H1 (cell line): ENCODE results near the gene RELT. TPM values are rescaled to one million over a fixed set of nuclear protein-coding genes. Genes with fewer than 3 reads are reported as not detected.

Experiments used
- CTCF ChIA-PET: fragments of 300-600 bp; sonication (Branson Sonifier 250); formaldehyde crosslinking; loops from one replicate; lab custom pipeline; 2021; ENCODE audit not compliant: partially characterized antibody; lab: Charles Lee
- POLR2A ChIA-PET: fragments of 300-600 bp; sonication (Branson Sonifier 250); formaldehyde crosslinking; loops from one replicate; lab custom pipeline; 2021; ENCODE audit warnings: inconsistent platforms; ENCODE audit not compliant: partially characterized antibody; lab: Charles Lee
- DNase-seq, 2 experiments: peaks; one replicate each; pipeline versions ENCODE4 v3.0.0 to v3.0.0-alpha.2; 2010 to 2022; ENCODE audit warnings: low spot score in 2 of 2, low read depth in 1 of 2, mixed read lengths in 1 of 2
- FAIRE-seq: peaks from 2 replicates; lab custom pipeline; 2011; peaks lifted over from hg19 to GRCh38; lab: Jason Lieb, UNC
- H2AFZ ChIP-seq: 2 replicates; pipeline ENCODE4 v1.8.1; 2012; ENCODE audit warnings: low read length, inconsistent platforms
- H2AK5ac ChIP-seq: 2 replicates; pipeline ENCODE4 v1.6.1; 2013; ENCODE audit warnings: low read depth, low read length
- H2BK120ac ChIP-seq: replicated peaks from 2 replicates; pipeline ENCODE3; 2013; ENCODE audit warnings: low read depth, low read length, inconsistent platforms
- H2BK12ac ChIP-seq: 2 replicates; pipeline ENCODE4 v1.6.1; 2013; ENCODE audit warnings: low read depth, low read length
- H2BK15ac ChIP-seq: 2 replicates; pipeline ENCODE4 v1.6.1; 2013; ENCODE audit warnings: low read length
- H2BK20ac ChIP-seq: 2 replicates; pipeline ENCODE4 v1.6.1; 2013; ENCODE audit warnings: low read length
- H2BK5ac ChIP-seq: 2 replicates; pipeline ENCODE4 v1.6.1; 2013; ENCODE audit warnings: low read depth, low read length
- H3K14ac ChIP-seq: 2 replicates; pipeline ENCODE4 v1.6.1; 2013; ENCODE audit warnings: inconsistent platforms; ENCODE audit not compliant: insufficient read length
- H3K18ac ChIP-seq: 2 replicates; pipeline ENCODE4 v1.6.1; 2013; ENCODE audit warnings: low read length; ENCODE audit errors: extremely low read depth
- H3K23ac ChIP-seq: 2 replicates; pipeline ENCODE4 v1.6.1; 2013; ENCODE audit warnings: inconsistent platforms; ENCODE audit not compliant: insufficient read length
- H3K23me2 ChIP-seq: 2 replicates; pipeline ENCODE4 v1.6.1; 2013; ENCODE audit warnings: low read depth, low read length
- H3K27ac ChIP-seq: 2 replicates; pipeline ENCODE4 v1.6.1; 2011; ENCODE audit warnings: low read depth, low read length, inconsistent platforms
- H3K27me3 ChIP-seq, 4 experiments: replicated peaks in 1 of 4; 1 replicate in 1 of 4; 2 replicates in 3 of 4; pipeline versions ENCODE4 v1.6.1 to v1.8.1; 2011 to 2013; ENCODE audit warnings: low read length in 3 of 4, mild to moderate bottlenecking in 3 of 4, inconsistent platforms in 2 of 4, mixed read lengths in 2 of 4, moderate library complexity in 1 of 4; ENCODE audit not compliant: control insufficient read depth in 3 of 4, insufficient read depth in 3 of 4; ENCODE audit errors: extremely low read depth in 1 of 4
- H3K36me3 ChIP-seq, 4 experiments: 2 replicates each; pipeline versions ENCODE4 v1.6.1 to v1.8.1; 2011 to 2013; ENCODE audit warnings: mild to moderate bottlenecking in 4 of 4, low read length in 3 of 4, moderate library complexity in 2 of 4, control low read depth in 1 of 4, inconsistent platforms in 1 of 4; ENCODE audit not compliant: insufficient read depth in 4 of 4, control insufficient read depth in 2 of 4
- H3K4ac ChIP-seq: replicated peaks from 2 replicates; pipeline ENCODE3; 2013; ENCODE audit warnings: low read length, low read depth, mixed read lengths, inconsistent platforms; ENCODE audit not compliant: insufficient read length
- H3K4me1 ChIP-seq, 4 experiments: replicated peaks in 1 of 4; 1 replicate in 1 of 4; 2 replicates in 3 of 4; pipeline versions ENCODE4 v1.6.1 to v1.8.1; 2011 to 2013; ENCODE audit warnings: low read length in 3 of 4, inconsistent platforms in 2 of 4, mixed read lengths in 1 of 4; ENCODE audit not compliant: insufficient read depth in 4 of 4, control insufficient read depth in 3 of 4
- H3K4me2 ChIP-seq, 2 experiments: 2 replicates each; pipeline versions ENCODE4 v1.6.1 to v1.8.1; 2011 to 2013; ENCODE audit warnings: low read depth in 2 of 2, low read length in 2 of 2, control low read depth in 1 of 2, inconsistent platforms in 1 of 2, mild to moderate bottlenecking in 1 of 2; ENCODE audit not compliant: insufficient read depth in 1 of 2
- H3K4me3 ChIP-seq, 4 experiments: fragments of 200-600, 300-600 bp in 1 of 4; sonication (generic), shearing (Covaris generic), sonication (Bioruptor Twin) in 1 of 4; 2 replicates each; pipeline versions ENCODE4 v1.5.1 to v1.8.1; 2011 to 2016; ENCODE audit warnings: low read length in 4 of 4, low read depth in 3 of 4, control low read depth in 2 of 4, inconsistent platforms in 2 of 4, mild to moderate bottlenecking in 2 of 4, mixed read lengths in 1 of 4, moderate library complexity in 1 of 4; ENCODE audit not compliant: insufficient read depth in 2 of 4; ENCODE audit errors: extremely low read depth in 1 of 4
- H3K56ac ChIP-seq: replicated peaks from 2 replicates; pipeline ENCODE3; 2013; ENCODE audit warnings: low read depth, mild to moderate bottlenecking, mixed read lengths, low read length, inconsistent platforms; ENCODE audit not compliant: insufficient read length
- H3K79me1 ChIP-seq: 2 replicates; pipeline ENCODE4 v1.6.1; 2013; ENCODE audit warnings: low read depth, low read length, control low read depth
- H3K79me2 ChIP-seq, 2 experiments: 2 replicates each; pipeline versions ENCODE4 v1.6.1 to v1.8.1; 2012 to 2013; ENCODE audit warnings: low read length in 2 of 2, mild to moderate bottlenecking in 2 of 2, inconsistent platforms in 1 of 2; ENCODE audit not compliant: insufficient read depth in 2 of 2, control insufficient read depth in 1 of 2
- H3K9ac ChIP-seq, 4 experiments: replicated peaks in 1 of 4; 1 replicate in 1 of 4; 2 replicates in 3 of 4; pipeline versions ENCODE4 v1.6.1 to v1.8.1; 2011 to 2013; ENCODE audit warnings: low read depth in 3 of 4, low read length in 3 of 4, control low read depth in 2 of 4, mild to moderate bottlenecking in 2 of 4, moderate library complexity in 2 of 4, inconsistent platforms in 1 of 4; ENCODE audit errors: extremely low read depth in 1 of 4
- H3K9me3 ChIP-seq, 2 experiments: 2 replicates each; pipeline versions ENCODE4 v1.6.1 to v1.8.1; 2012 to 2013; ENCODE audit warnings: mild to moderate bottlenecking in 2 of 2, moderate library complexity in 2 of 2, control low read depth in 1 of 2, inconsistent platforms in 1 of 2, low read depth in 1 of 2, low read length in 1 of 2, mixed read lengths in 1 of 2; ENCODE audit not compliant: insufficient read depth in 2 of 2
- H4K20me1 ChIP-seq, 2 experiments: replicated peaks in 1 of 2; 2 replicates each; pipeline versions ENCODE3 to v1.8.1; 2011 to 2013; ENCODE audit warnings: inconsistent platforms in 2 of 2, low read length in 2 of 2, mild to moderate bottlenecking in 1 of 2; ENCODE audit not compliant: insufficient read depth in 2 of 2, control insufficient read depth in 1 of 2
- H4K5ac ChIP-seq: 2 replicates; pipeline ENCODE4 v1.6.1; 2013; ENCODE audit warnings: low read length, low read depth, mixed read lengths, inconsistent platforms; ENCODE audit not compliant: insufficient read length
- H4K8ac ChIP-seq: 2 replicates; pipeline ENCODE4 v1.8.0; 2013; ENCODE audit warnings: mild to moderate bottlenecking, moderate library complexity, low read length, inconsistent platforms; ENCODE audit not compliant: insufficient read depth; ENCODE audit errors: extremely low read depth
- H4K91ac ChIP-seq: replicated peaks from 2 replicates; pipeline ENCODE3; 2013; ENCODE audit warnings: low read length, mixed read lengths, inconsistent platforms; ENCODE audit not compliant: insufficient read length
- EGR1 ChIP-seq: IDR thresholded peaks from 2 replicates; pipeline ENCODE4 v1.6.1; 2011; ENCODE audit warnings: low read depth, low read length, borderline replicate concordance
- FOSL1 ChIP-seq: IDR thresholded peaks from 2 replicates; pipeline ENCODE4 v1.6.1; 2011; ENCODE audit warnings: mild to moderate bottlenecking, low read depth, low read length, moderate library complexity; ENCODE audit not compliant: insufficient read depth
- GTF2F1 ChIP-seq: IDR thresholded peaks from 2 replicates; pipeline ENCODE4 v1.6.1; 2012; ENCODE audit warnings: low read depth, low read length, improper control_type of control experiment, borderline replicate concordance
- JUND ChIP-seq: IDR thresholded peaks from 2 replicates; pipeline ENCODE4 v1.6.1; 2011; ENCODE audit warnings: mild to moderate bottlenecking, improper control_type of control experiment, low read length
- NANOG ChIP-seq: IDR thresholded peaks from 2 replicates; pipeline ENCODE4 v1.6.1; 2011; ENCODE audit warnings: low read length, low read depth, mild to moderate bottlenecking, inconsistent platforms; ENCODE audit not compliant: insufficient read depth, poor library complexity, severe bottlenecking
- SIRT6 ChIP-seq: IDR thresholded peaks from one replicate; pipeline ENCODE4 v1.7.1; 2012; ENCODE audit warnings: low read length, inconsistent platforms
- SP4 ChIP-seq: IDR thresholded peaks from 2 replicates; pipeline ENCODE4 v1.6.1; 2012; ENCODE audit warnings: low read length, inconsistent platforms
- WGBS, 2 experiments: shearing (Covaris generic) in 1 of 2; methylation state at CpG; one replicate each; pipeline versions ENCODE4 v1.1.6 to v1.1.7; 2013 to 2015; ENCODE audit warnings: low lambda C conversion rate in 2 of 2, mixed read lengths in 2 of 2, inconsistent platforms in 1 of 2, low coverage in 1 of 2, missing lambda C conversion rate in 1 of 2; ENCODE audit not compliant: insufficient replicate concordance in 2 of 2, insufficient coverage in 1 of 2, insufficient read length in 1 of 2; ENCODE audit errors: extremely low coverage in 1 of 2, missing lambda C conversion rate in 1 of 2; 5-methylcytosine and 5-hydroxymethylcytosine counted together
- polyA plus RNA-seq, 7 experiments: library from polyadenylated mRNA; depleted of rRNA in 3 of 7; stranded (reverse) in 5 of 7; unstranded in 2 of 7; fragments of >200 nt in 5 of 7; fragments of 200-250 nt in 2 of 7; gene quantifications; 1 replicate in 5 of 7; 2 replicates in 1 of 7; 4 replicates in 1 of 7; pipeline versions ENCODE4 v1.2.1 to v1.2.3, GENCODE V29; 2011 to 2013; ENCODE audit warnings: missing spikeins in 2 of 7, mixed read lengths in 2 of 7
- total RNA-seq: library from RNA; stranded (reverse); fragmentation: NEBNext Ultra II Directional; extraction: Animal tissue kit (Norgen Biotek cat#: 25700); gene quantifications from 2 replicates; pipeline ENCODE4 v1.2.1, GENCODE V29; 2021

The RELT gene
- total and polyA plus RNA-seq, 2 of the 8 experiments (the other 6 are each of a cell fraction or from before 2014, with no cell fraction given): 3.4 to 5.7 TPM

DNA sequence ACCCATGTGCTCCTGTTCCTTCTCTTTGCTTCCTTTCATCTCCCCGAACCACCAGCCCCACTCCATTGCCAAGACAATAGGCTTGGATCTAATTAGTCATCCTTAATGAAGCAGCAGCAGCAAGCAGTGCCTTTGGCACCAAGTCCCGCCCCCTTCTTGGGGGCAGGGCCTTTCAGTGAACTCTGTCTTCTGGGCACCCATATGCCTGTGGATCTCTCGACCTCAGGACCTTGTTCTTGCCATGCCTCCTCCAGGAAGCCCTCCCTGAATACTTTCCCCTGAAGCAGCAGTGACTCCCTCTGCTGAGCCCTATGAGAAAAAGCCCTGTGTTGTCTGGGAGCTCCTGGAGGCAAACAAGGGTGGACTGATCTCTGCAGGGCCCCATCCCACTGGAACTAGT lies 36.0 kb upstream of the RELT start:
- ChIA-PET POLR2A (interaction anchor here (1.2 kb wide), 2 partner anchors 11 to 32 kb away, joined by 3 read pairs; partner anchors contain the start of gene ARHGEF17), CTCF (interaction anchor here (0.7 to 35.5 kb wide), 6 partner anchors 24 to 67 kb away, joined by 3 to 1456 read pairs (median 8); partner anchors contain the start of genes ARHGEF17 and RELT)
- H3K27ac ChIP-seq: no peak overlapping the region
- DNase-seq: no peak
- H3K56ac ChIP-seq: no peak overlapping the region
- 55% methylated on average over 3 of the region's 3 CpGs; no CpG with 5 or more reads in 1 of the 2 experiments for WGBS, 2 experiments
- no peak overlapping the region for H2BK15ac ChIP-seq
- H2BK20ac ChIP-seq: no peak overlapping the region
- no peak overlapping the region for H3K4me3 ChIP-seq
- H3K4me1 ChIP-seq: peaks cover 0 to 11% (median 10%) of the 10 kb centered on the region in 4 experiments; a peak in 6 of 7 replicates
- H2BK12ac ChIP-seq: no peak overlapping the region
- FAIRE-seq: no peak
- no peaks in the 10 kb centered on the region for H3K79me2 ChIP-seq
- H3K18ac ChIP-seq: no peak overlapping the region
- no peak overlapping the region for H3K14ac ChIP-seq
- peak overlapping the region; percentile 60 for H3K4ac ChIP-seq
- no peak overlapping the region for H3K4me2 ChIP-seq
- no peak overlapping the region for H4K91ac ChIP-seq
- H4K5ac ChIP-seq: no peak overlapping the region
- H3K9ac ChIP-seq: no peak overlapping the region
- H4K20me1 ChIP-seq: peaks cover 19 to 45% of the 10 kb centered on the region in 2 experiments
- H4K8ac ChIP-seq: no peak overlapping the region
- no peak overlapping the region for H2BK5ac ChIP-seq
- H2AK5ac ChIP-seq: no peak overlapping the region
- H3K79me1 ChIP-seq: peaks cover 5% of the 10 kb centered on the region; the same call in 1 of the 2 replicates
- no peaks in the 10 kb centered on the region for H3K36me3 ChIP-seq
- no peaks in the 10 kb centered on the region for H3K9me3 ChIP-seq
- no peak overlapping the region for H3K23ac ChIP-seq
- H2BK120ac ChIP-seq: no peak overlapping the region
- H3K27me3 ChIP-seq: peaks cover 8 to 63% (median 42%) of the 10 kb centered on the region in 4 experiments; a peak in 6 of 7 replicates
- peaks cover 3% of the 10 kb centered on the region for H3K23me2 ChIP-seq
- no peak overlapping the region for H2AFZ ChIP-seq
- no peak for TF ChIP-seq SP4
- TF ChIP-seq FOSL1: no peak
- no peak for TF ChIP-seq NANOG
- no peak for TF ChIP-seq GTF2F1
- TF ChIP-seq EGR1: no peak
- no peak for TF ChIP-seq JUND
- TF ChIP-seq SIRT6: no peak
